Measurements from ENCODE around the gene PHAX. TPM values are rescaled to one million over a fixed set of nuclear protein-coding genes. Genes with fewer than 3 reads are reported as not detected.
"Not testable (repeated sequence)": the region's sequence is repeated elsewhere in the genome, so short reads cannot be mapped to it uniquely, and the experiment has no call there.

PHAX gene
- total RNA-seq, 1 donor from 2014 or later: 44.7 TPM

DNA sequence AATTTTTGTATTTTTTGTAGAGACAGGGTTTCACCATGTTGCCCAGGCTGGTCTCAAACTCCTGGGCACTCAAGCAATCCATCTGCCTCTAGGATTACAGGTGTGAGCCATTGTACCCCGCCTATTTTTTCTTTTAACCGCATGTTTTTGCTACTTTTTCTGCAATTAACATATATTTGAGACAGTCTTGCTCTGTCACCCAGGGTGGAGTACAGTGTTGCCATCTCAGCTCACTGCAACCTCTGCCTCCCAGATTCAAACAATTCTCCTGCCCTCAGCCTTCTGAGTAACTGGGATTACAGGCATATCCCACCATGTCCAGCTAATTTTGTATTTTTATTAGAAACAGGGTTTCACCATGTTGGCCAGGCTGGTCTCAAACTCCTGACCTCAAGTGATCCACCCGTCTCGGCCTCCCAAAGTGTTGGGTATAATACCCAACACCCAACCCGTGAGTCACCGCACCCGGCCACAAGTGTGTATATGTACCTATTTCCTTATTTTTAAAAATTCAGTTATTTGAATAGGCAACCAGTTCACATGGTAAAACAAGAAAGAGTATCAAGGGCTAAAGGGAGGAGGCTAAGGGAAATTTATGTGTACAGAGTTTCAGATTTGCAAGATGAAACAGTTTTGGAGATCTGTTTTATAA is 13.3 kb downstream of the PHAX start:
- no peaks in the 10 kb centered on the region for H3K4me1 ChIP-seq
- no peak for DNase-seq (ENCODE audit: extremely low spot score in 2 of 2)
- no peak overlapping the region for H3K27ac ChIP-seq
- intact Hi-C loops (cut with DNase I): no loop called here
- H3K36me3 ChIP-seq: peaks cover 0 to 32% of the 10 kb centered on the region in 2 donors
- no peak overlapping the region for H3K4me3 ChIP-seq
- no peaks in the 10 kb centered on the region for H3K27me3 ChIP-seq
- TF ChIP-seq POLR2A (IDR thresholded peaks at IDR 0.05): no peak
- no peak for TF ChIP-seq POLR2AphosphoS5 (IDR thresholded peaks at IDR 0.05; ENCODE audit: insufficient read depth in 1 of 2, low read depth in 1 of 2)
- TF ChIP-seq, protein P1, sequence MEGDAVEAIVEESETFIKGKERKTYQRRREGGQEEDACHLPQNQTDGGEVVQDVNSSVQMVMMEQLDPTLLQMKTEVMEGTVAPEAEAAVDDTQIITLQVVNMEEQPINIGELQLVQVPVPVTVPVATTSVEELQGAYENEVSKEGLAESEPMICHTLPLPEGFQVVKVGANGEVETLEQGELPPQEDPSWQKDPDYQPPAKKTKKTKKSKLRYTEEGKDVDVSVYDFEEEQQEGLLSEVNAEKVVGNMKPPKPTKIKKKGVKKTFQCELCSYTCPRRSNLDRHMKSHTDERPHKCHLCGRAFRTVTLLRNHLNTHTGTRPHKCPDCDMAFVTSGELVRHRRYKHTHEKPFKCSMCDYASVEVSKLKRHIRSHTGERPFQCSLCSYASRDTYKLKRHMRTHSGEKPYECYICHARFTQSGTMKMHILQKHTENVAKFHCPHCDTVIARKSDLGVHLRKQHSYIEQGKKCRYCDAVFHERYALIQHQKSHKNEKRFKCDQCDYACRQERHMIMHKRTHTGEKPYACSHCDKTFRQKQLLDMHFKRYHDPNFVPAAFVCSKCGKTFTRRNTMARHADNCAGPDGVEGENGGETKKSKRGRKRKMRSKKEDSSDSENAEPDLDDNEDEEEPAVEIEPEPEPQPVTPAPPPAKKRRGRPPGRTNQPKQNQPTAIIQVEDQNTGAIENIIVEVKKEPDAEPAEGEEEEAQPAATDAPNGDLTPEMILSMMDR (IDR thresholded peaks at IDR 0.05): no peak
- H3K9me3 ChIP-seq: no peaks in the 10 kb centered on the region

DNA sequence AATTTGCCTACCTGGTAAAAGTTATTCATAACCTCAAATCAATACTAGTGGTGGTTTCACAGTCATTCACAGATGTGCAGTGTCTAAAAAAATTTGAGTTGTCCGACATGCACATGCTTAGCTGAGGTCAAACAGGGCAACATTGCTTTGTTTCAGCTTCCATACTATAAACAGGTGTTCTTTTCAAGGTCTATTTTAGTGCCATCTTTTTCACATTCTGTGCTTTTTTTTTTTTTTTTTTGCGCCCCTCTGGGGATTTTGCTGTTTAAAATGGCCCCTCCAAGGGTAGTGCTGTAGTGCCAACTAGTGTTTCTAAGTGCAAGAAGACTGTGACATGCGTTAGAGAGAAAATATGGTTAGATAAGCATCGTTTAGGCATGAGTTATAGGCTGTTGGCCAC is 14.5 kb downstream of the PHAX start:
- no peaks in the 10 kb centered on the region for H3K27me3 ChIP-seq
- H3K9me3 ChIP-seq: no peaks in the 10 kb centered on the region
- DNase-seq (ENCODE audit: extremely low spot score in 2 of 2): no peak
- no peak overlapping the region for H3K4me3 ChIP-seq
- H3K27ac ChIP-seq: no peak overlapping the region
- peaks cover 0 to 36% of the 10 kb centered on the region in 2 donors for H3K36me3 ChIP-seq
- no peaks in the 10 kb centered on the region for H3K4me1 ChIP-seq
- intact Hi-C loops (cut with DNase I): no loop called here
- TF ChIP-seq POLR2A (IDR thresholded peaks at IDR 0.05) (no peak), POLR2AphosphoS5 (IDR thresholded peaks at IDR 0.05; ENCODE audit: insufficient read depth in 1 of 2, low read depth in 1 of 2) (no peak)
- TF ChIP-seq, protein P1 (IDR thresholded peaks at IDR 0.05): no peak

DNA sequence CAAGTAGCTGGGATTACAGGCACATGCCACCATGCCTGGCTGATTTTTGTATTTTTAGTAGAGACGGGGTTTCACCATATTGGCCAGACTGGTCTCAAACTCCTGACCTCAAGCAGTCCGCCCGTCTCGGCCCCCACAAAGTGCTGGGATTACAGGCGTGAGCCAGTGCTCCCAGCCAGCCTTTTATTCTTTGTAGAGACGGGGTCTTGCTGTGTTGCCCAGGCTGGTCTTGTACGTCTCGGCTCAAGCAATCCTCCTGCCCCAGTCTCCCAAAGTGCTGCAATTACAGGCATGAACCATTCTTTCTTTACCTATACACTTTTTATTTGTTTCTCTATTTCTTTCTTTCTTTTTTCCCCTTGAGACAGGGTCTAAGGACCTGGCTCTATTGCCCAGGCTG is 16.9 kb downstream of the PHAX start:
- DNase-seq (ENCODE audit: extremely low spot score in 2 of 2); H3K4me3 ChIP-seq; H3K9me3 ChIP-seq; H3K27ac ChIP-seq; intact Hi-C loops (cut with DNase I); H3K27me3 ChIP-seq; H3K4me1 ChIP-seq: not testable (repeated sequence)
- H3K36me3 ChIP-seq: peaks cover 0 to 38% of the 10 kb centered on the region in 2 donors

DNA sequence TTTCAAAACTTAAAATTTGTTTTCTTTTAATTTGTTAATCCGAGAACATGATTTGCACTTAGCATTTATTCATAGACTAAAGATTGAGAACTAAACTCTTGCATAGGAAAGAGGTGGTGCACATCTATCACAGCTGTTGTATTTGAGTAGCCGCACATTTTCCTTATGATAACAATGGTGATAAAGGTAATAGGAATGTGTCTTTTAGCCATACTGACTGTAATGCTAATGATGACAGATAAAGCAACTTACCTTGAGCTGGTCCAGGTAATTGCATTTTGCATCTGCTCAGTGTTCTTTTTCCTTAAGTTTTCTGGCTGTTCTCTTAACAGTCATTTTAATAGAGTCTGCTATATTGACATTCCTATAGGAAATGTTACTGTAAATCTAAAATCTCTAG is 19.0 kb downstream of the PHAX start:
- Histone ChIP-seq H3K36me3 (peaks cover 0 to 38% of the 10 kb centered on the region in 2 donors), H3K9me3 (no peaks in the 10 kb centered on the region), H3K4me3 (no peak overlapping the region), H3K27ac (no peak overlapping the region), H3K27me3 (no peaks in the 10 kb centered on the region), H3K4me1 (peaks cover 5% of the 10 kb centered on the region)
- TF ChIP-seq, protein P1 (IDR thresholded peaks at IDR 0.05): no peak
- TF ChIP-seq POLR2A (IDR thresholded peaks at IDR 0.05): no peak
- no peak for TF ChIP-seq POLR2AphosphoS5 (IDR thresholded peaks at IDR 0.05; ENCODE audit: insufficient read depth in 1 of 2, low read depth in 1 of 2)
- intact Hi-C loops (cut with DNase I): no loop called here
- no peak for DNase-seq (ENCODE audit: extremely low spot score in 2 of 2)

DNA sequence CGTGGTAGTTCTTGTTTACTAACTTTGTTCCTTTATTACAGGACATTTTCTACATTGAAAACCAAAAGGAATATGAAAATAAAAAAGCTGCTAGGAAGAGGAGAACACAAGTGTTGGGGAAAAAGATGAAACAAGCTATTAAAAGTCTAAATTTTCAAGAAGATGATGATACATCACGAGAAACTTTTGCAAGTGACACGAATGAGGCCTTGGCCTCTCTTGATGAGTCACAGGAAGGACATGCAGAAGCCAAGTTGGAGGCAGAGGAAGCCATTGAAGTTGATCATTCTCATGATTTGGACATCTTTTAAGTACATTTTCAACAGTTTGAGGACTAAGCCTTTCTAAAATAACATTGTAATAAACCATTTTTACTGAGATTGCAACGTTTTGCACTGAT is 23.8 kb downstream of the PHAX start:
- intact Hi-C loops (cut with DNase I): no loop called here
- Histone ChIP-seq H3K36me3 (peaks cover 0 to 43% of the 10 kb centered on the region in 2 donors), H3K9me3 (no peaks in the 10 kb centered on the region), H3K27ac (no peak overlapping the region), H3K4me1 (peaks cover 5% of the 10 kb centered on the region), H3K27me3 (no peaks in the 10 kb centered on the region), H3K4me3 (no peak overlapping the region)
- TF ChIP-seq, protein P1 (IDR thresholded peaks at IDR 0.05): no peak
- TF ChIP-seq POLR2A (IDR thresholded peaks at IDR 0.05) (no peak), POLR2AphosphoS5 (IDR thresholded peaks at IDR 0.05; ENCODE audit: insufficient read depth in 1 of 2, low read depth in 1 of 2) (no peak)
- no peak for DNase-seq (ENCODE audit: extremely low spot score in 2 of 2)
